Body of pancreas (tissue), 4 donors: Measurements from ENCODE around the gene FBLN1.

Experiments used
- POLR2A ChIP-seq, 3 donors: fragments of 450-650 bp; IDR thresholded peaks; one replicate each; pipeline ENCODE4 v1.6.1; 2016; ENCODE audit warnings: antibody characterized with exemption in 3 of 3, mild to moderate bottlenecking in 2 of 3
- TF ChIP-seq, protein P1 (sequence below), 7 experiments: fragments of 450-650 bp in 4 of 7; fragments of 200-600 bp in 3 of 7; sonication (generic) in 3 of 7; IDR thresholded peaks; one replicate each; pipeline ENCODE4 v1.5.1; 2016 to 2019; ENCODE audit warnings: antibody characterized with exemption in 7 of 7

GRCh38 chr22:45598596-45599217 lies 96.0 kb downstream of the FBLN1 start:
- TF ChIP-seq, protein P1, sequence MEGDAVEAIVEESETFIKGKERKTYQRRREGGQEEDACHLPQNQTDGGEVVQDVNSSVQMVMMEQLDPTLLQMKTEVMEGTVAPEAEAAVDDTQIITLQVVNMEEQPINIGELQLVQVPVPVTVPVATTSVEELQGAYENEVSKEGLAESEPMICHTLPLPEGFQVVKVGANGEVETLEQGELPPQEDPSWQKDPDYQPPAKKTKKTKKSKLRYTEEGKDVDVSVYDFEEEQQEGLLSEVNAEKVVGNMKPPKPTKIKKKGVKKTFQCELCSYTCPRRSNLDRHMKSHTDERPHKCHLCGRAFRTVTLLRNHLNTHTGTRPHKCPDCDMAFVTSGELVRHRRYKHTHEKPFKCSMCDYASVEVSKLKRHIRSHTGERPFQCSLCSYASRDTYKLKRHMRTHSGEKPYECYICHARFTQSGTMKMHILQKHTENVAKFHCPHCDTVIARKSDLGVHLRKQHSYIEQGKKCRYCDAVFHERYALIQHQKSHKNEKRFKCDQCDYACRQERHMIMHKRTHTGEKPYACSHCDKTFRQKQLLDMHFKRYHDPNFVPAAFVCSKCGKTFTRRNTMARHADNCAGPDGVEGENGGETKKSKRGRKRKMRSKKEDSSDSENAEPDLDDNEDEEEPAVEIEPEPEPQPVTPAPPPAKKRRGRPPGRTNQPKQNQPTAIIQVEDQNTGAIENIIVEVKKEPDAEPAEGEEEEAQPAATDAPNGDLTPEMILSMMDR (IDR thresholded peaks at IDR 0.05) = no peak
- no peak for TF ChIP-seq POLR2A (IDR thresholded peaks at IDR 0.05)
